GM13976 (cell line): ENCODE data around the gene CACNA2D4.
"Not testable (repeated sequence)": the region's sequence is repeated elsewhere in the genome, so short reads cannot be mapped to it uniquely, and the experiment has no call there.

Source experiments
- DNase-seq: peaks from one replicate; pipeline ENCODE4 v3.0.0; 2012; ENCODE audit warnings: low spot score
- CTCF ChIP-seq: IDR thresholded peaks from 2 replicates; pipeline ENCODE4 v1.5.1; 2012; ENCODE audit warnings: borderline replicate concordance, mild to moderate bottlenecking; ENCODE audit not compliant: insufficient read depth; ENCODE audit errors: extremely low read depth, missing control alignments, control extremely low read depth
- in situ Hi-C: fragments of 300-500 bp; cut with MboI; formaldehyde crosslinking; loops from one replicate; pipeline ENCODE4 v1.12.0; 2022; ENCODE audit warnings: low sequenced_read_pairs, mixed read lengths, inconsistent platforms; ENCODE audit not compliant: unreplicated experiment

Gene CACNA2D4

DNA sequence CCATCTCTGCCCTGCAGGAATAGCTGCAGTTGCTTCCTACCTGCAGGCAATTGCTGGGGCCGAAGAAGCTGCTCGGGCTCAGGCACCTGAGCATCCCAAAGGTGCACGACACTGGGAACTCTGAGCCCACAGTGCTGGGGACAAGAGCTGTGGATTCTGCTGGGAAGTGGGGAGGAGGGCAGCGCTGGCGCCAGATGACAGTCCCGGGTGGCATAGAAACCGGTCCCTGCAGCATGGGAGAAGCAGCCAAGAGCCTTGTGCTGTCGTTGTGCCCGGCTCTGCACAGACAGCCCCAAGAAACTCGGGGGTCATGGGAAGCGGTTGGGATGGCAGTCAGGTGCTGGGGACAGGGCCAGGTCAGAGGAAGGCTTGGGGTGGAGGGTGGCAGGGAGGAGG, 97.6 kb downstream of the CACNA2D4 start:
- TF ChIP-seq CTCF: no peak
- in situ Hi-C loops: loop anchor here (25.0 kb wide), 1 partner anchor 216 kb away; no protein-coding TSS in a partner anchor
- no peak for DNase-seq

DNA sequence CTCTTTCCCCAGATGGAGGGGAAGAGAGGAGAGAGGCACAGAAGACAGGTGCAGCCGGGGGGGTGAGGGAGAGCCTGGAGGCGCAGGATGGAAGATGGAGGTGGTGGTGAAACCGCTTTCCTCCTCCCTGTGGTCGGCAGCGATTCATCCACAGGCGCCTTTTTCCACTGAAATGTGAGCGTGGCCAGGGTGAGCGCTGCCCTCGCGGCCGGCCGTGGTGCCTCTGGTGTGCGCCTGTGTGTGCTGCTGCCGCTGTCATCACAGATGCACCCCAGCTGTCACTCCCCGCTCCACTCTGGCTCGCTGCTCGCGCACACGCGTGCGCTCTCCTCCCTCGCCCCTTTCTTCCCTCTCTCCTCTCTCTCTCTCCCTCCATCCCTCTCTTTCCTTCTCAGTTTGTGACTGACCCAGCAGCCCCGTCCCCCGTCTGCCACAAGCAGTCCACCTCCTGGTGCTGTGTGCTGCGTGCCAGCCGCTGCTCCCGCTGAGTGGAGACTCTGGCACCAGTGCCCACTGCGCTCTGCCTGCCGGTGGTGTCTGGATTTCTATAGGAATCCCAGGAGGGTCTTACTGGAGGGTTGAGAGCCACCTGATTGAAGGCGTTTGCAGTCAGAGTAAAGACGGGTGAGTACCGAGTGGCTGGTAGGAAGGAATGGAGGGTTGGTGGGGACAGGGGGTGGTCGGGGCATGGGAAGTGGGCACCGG, 98.1 kb downstream of the CACNA2D4 start, which contains the start of gene LRTM2:
LRTM2 (plus strand) TSS at position 375 of the 705 bp plus-strand sequence. CDS start 7,584 bp downstream, outside the sequence.
- no peak for TF ChIP-seq CTCF
- DNase-seq: no peak
- in situ Hi-C loops: loop anchor here (25.0 kb wide), 1 partner anchor 217 kb away; no protein-coding TSS in a partner anchor

- no peak for DNase-seq
- no peak for TF ChIP-seq CTCF
- in situ Hi-C loops: loop anchor here (25.0 kb wide), 1 partner anchor 218 kb away; no protein-coding TSS in a partner anchor
These were observed 98.9 kb downstream of the CACNA2D4 start for GRCh38 chr12:1819571-1819970.

DNA sequence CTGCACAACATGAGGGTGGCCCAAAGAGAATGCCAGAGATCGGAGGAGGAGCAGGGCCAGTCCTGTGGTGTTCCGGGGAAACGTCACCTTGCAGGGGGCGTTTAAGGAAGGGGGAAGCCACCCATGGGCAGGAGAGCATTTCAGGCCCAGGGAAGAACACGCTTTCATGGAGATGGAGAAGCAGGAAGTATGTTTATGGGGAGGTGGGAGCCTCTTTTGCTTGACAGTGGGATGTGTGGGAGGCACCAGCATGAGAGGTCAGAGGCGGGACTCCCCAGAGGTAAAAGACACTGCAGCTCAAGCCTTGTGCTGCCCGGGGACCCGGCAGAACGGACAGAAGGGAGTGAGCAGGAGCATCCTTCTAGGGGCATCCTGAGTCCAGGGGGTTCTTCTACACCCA, 99.4 kb downstream of the CACNA2D4 start:
- in situ Hi-C loops: loop anchor here (25.0 kb wide), 1 partner anchor 218 kb away; no protein-coding TSS in a partner anchor
- TF ChIP-seq CTCF: no peak
- DNase-seq: no peak

DNA sequence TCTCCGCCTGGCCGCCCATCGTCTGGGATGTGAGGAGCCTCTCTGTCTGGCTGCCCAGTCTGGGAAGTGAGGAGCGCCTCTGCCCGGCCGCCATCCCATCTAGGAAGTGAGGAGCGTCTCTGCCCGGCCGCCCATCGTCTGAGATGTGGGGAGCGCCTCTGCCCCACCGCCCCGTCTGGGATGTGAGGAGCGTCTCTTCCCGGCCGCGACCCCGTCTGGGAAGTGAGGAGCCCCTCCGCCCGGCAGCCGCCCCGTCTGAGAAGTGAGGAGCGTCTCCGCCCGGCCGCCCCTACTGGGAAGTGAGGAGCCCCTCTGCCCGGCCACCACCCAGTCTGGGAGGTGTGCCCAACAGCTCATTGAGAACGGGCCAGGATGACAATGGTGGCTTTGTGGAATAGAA, 100.5 kb downstream of the CACNA2D4 start:
- DNase-seq: not testable (repeated sequence)
- in situ Hi-C loops: loop anchor here (25.0 kb wide), 1 partner anchor 219 kb away; no protein-coding TSS in a partner anchor

DNA sequence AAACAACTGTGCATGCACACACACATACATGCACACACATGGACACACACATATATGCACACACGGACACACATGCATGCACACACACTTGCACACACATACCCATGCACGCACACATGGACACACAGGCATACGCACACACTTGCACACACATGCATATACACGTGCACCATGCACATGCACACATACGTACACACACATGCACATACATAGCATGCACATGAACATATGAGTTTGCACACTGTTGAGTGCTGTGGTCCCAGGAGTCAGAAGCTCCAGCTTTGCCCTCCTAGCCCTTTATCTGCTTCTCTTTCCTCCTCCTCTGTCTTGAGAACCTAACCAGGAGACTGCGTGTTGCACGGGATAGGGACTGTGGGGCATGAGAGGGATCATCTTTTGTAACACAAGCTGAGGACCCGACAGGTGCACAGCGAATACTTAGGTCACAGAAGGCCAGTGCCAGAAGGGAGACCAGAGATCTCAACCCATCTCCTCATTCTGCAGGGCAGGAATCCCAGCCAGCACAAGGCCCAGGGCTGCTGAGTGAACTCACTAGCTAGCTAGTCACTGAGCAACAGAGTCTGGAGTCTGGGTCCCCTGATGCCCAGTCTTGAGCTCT, 101.6 kb downstream of the CACNA2D4 start:
- no peak for TF ChIP-seq CTCF
- no peak for DNase-seq
- in situ Hi-C loops: loop anchor here (25.0 kb wide), 1 partner anchor 220 kb away; no protein-coding TSS in a partner anchor
